ENCODE results near the gene NXPE4.

The NXPE4 gene

GRCh38 chr11:114587398-114587953 is 8.1 kb downstream of the NXPE4 start:
- CTCF ChIA-PET: no interaction called here
- TF ChIP-seq L3MBTL2 (conservative IDR thresholded peaks at IDR 0.05) (no peak), ARNT (IDR thresholded peaks at IDR 0.05) (no peak), LEF1 (IDR thresholded peaks at IDR 0.05; ENCODE audit: borderline replicate concordance) (no peak), BHLHE40 (IDR thresholded peaks at IDR 0.05; ENCODE audit: borderline replicate concordance) (no peak), NFRKB (IDR thresholded peaks at IDR 0.05) (no peak), HDGF (IDR thresholded peaks at IDR 0.05; ENCODE audit: borderline replicate concordance) (no peak), CTBP1 (IDR thresholded peaks at IDR 0.05; ENCODE audit: borderline replicate concordance) (no peak), ELF4 (IDR thresholded peaks at IDR 0.05) (no peak), SUZ12 (IDR thresholded peaks at IDR 0.05) (no peak)
- no peak for DNase-seq (ENCODE audit: extremely low spot score)
- POLR2A ChIA-PET: no interaction called here

GRCh38 chr11:114586797-114587196 is 8.8 kb downstream of the NXPE4 start:
- no peak for DNase-seq (ENCODE audit: extremely low spot score)
- POLR2A ChIA-PET: no interaction called here

DNA sequence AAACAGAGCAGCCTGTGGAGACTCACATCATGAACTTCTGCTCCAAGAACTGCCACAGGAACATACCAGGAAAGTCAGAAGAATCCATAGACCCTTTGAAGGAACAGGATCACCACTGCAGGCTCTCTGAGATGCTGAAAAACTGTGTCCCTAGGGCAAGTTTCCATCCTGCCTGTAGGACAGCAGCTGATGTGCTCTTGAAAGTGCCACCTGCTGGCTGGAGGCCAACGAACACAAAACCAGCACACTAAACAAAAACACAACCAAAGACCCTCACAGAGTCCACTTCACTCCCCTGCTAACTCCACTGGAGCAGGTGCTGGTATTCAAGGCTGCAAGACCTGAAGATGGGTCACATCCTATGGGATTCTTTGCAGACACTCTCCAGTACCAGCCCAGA is 23.9 kb downstream of the NXPE4 start:
- no peak for DNase-seq (ENCODE audit: extremely low spot score)
- CTCF ChIA-PET: no interaction called here
- POLR2A ChIA-PET: no interaction called here
- TF ChIP-seq L3MBTL2 (conservative IDR thresholded peaks at IDR 0.05) (no peak), ELF4 (IDR thresholded peaks at IDR 0.05) (no peak), NFRKB (IDR thresholded peaks at IDR 0.05) (no peak), ARNT (IDR thresholded peaks at IDR 0.05) (no peak), FOXM1 (IDR thresholded peaks at IDR 0.05; ENCODE audit: borderline replicate concordance) (no peak), FOXK2 (IDR thresholded peaks at IDR 0.05) (no peak), LEF1 (IDR thresholded peaks at IDR 0.05; ENCODE audit: borderline replicate concordance) (no peak), FOXA1 (IDR thresholded peaks at IDR 0.05) (no peak), BHLHE40 (IDR thresholded peaks at IDR 0.05; ENCODE audit: borderline replicate concordance) (no peak), ZNF384 (IDR thresholded peaks at IDR 0.05) (no peak), SP1 (IDR thresholded peaks at IDR 0.05) (no peak), SUZ12 (IDR thresholded peaks at IDR 0.05) (no peak), CTBP1 (IDR thresholded peaks at IDR 0.05; ENCODE audit: borderline replicate concordance) (no peak), TARDBP (IDR thresholded peaks at IDR 0.05) (no peak)
- TF ChIP-seq, protein P1, sequence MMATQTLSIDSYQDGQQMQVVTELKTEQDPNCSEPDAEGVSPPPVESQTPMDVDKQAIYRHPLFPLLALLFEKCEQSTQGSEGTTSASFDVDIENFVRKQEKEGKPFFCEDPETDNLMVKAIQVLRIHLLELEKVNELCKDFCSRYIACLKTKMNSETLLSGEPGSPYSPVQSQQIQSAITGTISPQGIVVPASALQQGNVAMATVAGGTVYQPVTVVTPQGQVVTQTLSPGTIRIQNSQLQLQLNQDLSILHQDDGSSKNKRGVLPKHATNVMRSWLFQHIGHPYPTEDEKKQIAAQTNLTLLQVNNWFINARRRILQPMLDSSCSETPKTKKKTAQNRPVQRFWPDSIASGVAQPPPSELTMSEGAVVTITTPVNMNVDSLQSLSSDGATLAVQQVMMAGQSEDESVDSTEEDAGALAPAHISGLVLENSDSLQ (IDR thresholded peaks at IDR 0.05): no peak

More at GRCh38 chr11:114586797-114587196, 8.8 kb downstream of the NXPE4 start:
- TF ChIP-seq, protein P1 (IDR thresholded peaks at IDR 0.05): no peak
- TF ChIP-seq HDGF (IDR thresholded peaks at IDR 0.05; ENCODE audit: borderline replicate concordance) (no peak), TARDBP (IDR thresholded peaks at IDR 0.05) (no peak), SUZ12 (IDR thresholded peaks at IDR 0.05) (no peak), L3MBTL2 (conservative IDR thresholded peaks at IDR 0.05) (no peak), ARNT (IDR thresholded peaks at IDR 0.05) (no peak), SP1 (IDR thresholded peaks at IDR 0.05) (no peak), NFRKB (IDR thresholded peaks at IDR 0.05) (no peak), FOXK2 (IDR thresholded peaks at IDR 0.05) (no peak), ELF4 (IDR thresholded peaks at IDR 0.05) (no peak), CTBP1 (IDR thresholded peaks at IDR 0.05; ENCODE audit: borderline replicate concordance) (no peak), ZNF384 (IDR thresholded peaks at IDR 0.05) (no peak), LEF1 (IDR thresholded peaks at IDR 0.05; ENCODE audit: borderline replicate concordance) (no peak), FOXA1 (IDR thresholded peaks at IDR 0.05) (no peak), FOXM1 (IDR thresholded peaks at IDR 0.05; ENCODE audit: borderline replicate concordance) (no peak), BHLHE40 (IDR thresholded peaks at IDR 0.05; ENCODE audit: borderline replicate concordance) (no peak)
- CTCF ChIA-PET: no interaction called here

GRCh38 chr11:114569801-114570200 is 25.8 kb downstream of the NXPE4 start:
- TF ChIP-seq ELF4 (IDR thresholded peaks at IDR 0.05) (no peak), FOXA1 (IDR thresholded peaks at IDR 0.05) (no peak), SUZ12 (IDR thresholded peaks at IDR 0.05) (no peak), LEF1 (IDR thresholded peaks at IDR 0.05; ENCODE audit: borderline replicate concordance) (no peak), ZNF384 (IDR thresholded peaks at IDR 0.05) (no peak), NFRKB (IDR thresholded peaks at IDR 0.05) (no peak), CTBP1 (IDR thresholded peaks at IDR 0.05; ENCODE audit: borderline replicate concordance) (no peak), L3MBTL2 (conservative IDR thresholded peaks at IDR 0.05) (no peak), SP1 (IDR thresholded peaks at IDR 0.05) (no peak), HDGF (IDR thresholded peaks at IDR 0.05; ENCODE audit: borderline replicate concordance) (no peak), TARDBP (IDR thresholded peaks at IDR 0.05) (no peak), ARNT (IDR thresholded peaks at IDR 0.05) (no peak), FOXK2 (IDR thresholded peaks at IDR 0.05) (no peak), FOXM1 (IDR thresholded peaks at IDR 0.05; ENCODE audit: borderline replicate concordance) (no peak), BHLHE40 (IDR thresholded peaks at IDR 0.05; ENCODE audit: borderline replicate concordance) (no peak)
- TF ChIP-seq, protein P1 (IDR thresholded peaks at IDR 0.05): no peak
- ChIA-PET POLR2A (no interaction called here), CTCF (no interaction called here)
- no peak for DNase-seq (ENCODE audit: extremely low spot score)

DNA sequence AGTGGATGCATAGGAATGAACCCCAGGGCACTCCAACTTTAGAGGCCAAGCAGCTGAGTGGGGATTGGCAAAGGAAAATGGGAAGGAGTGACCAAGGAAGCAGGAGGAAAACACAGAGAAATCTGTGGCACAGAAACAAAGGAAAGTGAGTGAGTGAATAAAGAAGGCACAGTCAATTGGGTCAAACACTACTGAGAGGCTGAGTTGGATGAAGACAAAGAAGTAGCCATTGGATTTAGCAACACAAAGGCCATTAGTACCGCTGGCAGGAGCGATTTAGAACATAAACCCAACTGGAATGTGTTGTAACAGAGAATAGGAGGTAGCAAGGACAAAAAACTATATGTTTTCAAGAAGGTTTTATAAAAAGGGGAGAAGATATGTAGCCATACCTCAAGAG is 29.3 kb downstream of the NXPE4 start:
- TF ChIP-seq CTBP1 (IDR thresholded peaks at IDR 0.05; ENCODE audit: borderline replicate concordance) (no peak), FOXM1 (IDR thresholded peaks at IDR 0.05; ENCODE audit: borderline replicate concordance) (no peak), SUZ12 (IDR thresholded peaks at IDR 0.05) (no peak), NFRKB (IDR thresholded peaks at IDR 0.05) (no peak), ARNT (IDR thresholded peaks at IDR 0.05) (no peak), SP1 (IDR thresholded peaks at IDR 0.05) (no peak), ZNF384 (IDR thresholded peaks at IDR 0.05) (no peak), FOXK2 (IDR thresholded peaks at IDR 0.05) (no peak)
- TF ChIP-seq, protein P1 (IDR thresholded peaks at IDR 0.05): no peak
- ChIA-PET POLR2A (no interaction called here), CTCF (no interaction called here)
- DNase-seq (ENCODE audit: extremely low spot score): no peak

All from HEK293T (cell line).